ENCODE data around the gene PAX7.

Gene PAX7

GRCh38 chr1:18721776-18722175 lies 91.1 kb downstream of the PAX7 start:
- H3K4me3 ChIP-seq (ENCODE audit: low read depth, low read length) = no peak overlapping the region
- no peak for DNase-seq (ENCODE audit: low read depth, low spot score)
- no peak for TF ChIP-seq CTCF (IDR thresholded peaks at IDR 0.05; ENCODE audit: low read depth, low read length)
- in situ Hi-C loops (cut with HindIII; ENCODE audit: low sequenced_read_pairs) = no loop called here

- in situ Hi-C loops (cut with HindIII; ENCODE audit: low sequenced_read_pairs) = no loop called here
- DNase-seq (ENCODE audit: low read depth, low spot score) = no peak
- H3K4me3 ChIP-seq (ENCODE audit: low read depth, low read length) = no peak overlapping the region
- TF ChIP-seq CTCF (IDR thresholded peaks at IDR 0.05; ENCODE audit: low read depth, low read length) = no peak
Measured at GRCh38 chr1:18722270-18722669, 91.6 kb downstream of the PAX7 start.

GRCh38 chr1:18723206-18723605 lies 92.6 kb downstream of the PAX7 start:
- in situ Hi-C loops (cut with HindIII; ENCODE audit: low sequenced_read_pairs) = no loop called here
- no peak for TF ChIP-seq CTCF (IDR thresholded peaks at IDR 0.05; ENCODE audit: low read depth, low read length)
- no peak for DNase-seq (ENCODE audit: low read depth, low spot score)
- H3K4me3 ChIP-seq (ENCODE audit: low read depth, low read length) = no peak overlapping the region

- DNase-seq (ENCODE audit: low read depth, low spot score) = no peak
- no peak for TF ChIP-seq CTCF (IDR thresholded peaks at IDR 0.05; ENCODE audit: low read depth, low read length)
- H3K4me3 ChIP-seq (ENCODE audit: low read depth, low read length) = no peak overlapping the region
- in situ Hi-C loops (cut with HindIII; ENCODE audit: low sequenced_read_pairs) = no loop called here
Measured at GRCh38 chr1:18723701-18724411, 93.2 kb downstream of the PAX7 start.

- in situ Hi-C loops (cut with HindIII; ENCODE audit: low sequenced_read_pairs) = no loop called here
- no peak for TF ChIP-seq CTCF (IDR thresholded peaks at IDR 0.05; ENCODE audit: low read depth, low read length)
- no peak overlapping the region for H3K4me3 ChIP-seq (ENCODE audit: low read depth, low read length)
- DNase-seq (ENCODE audit: low read depth, low spot score) = no peak
Measured at GRCh38 chr1:18724801-18725200, 94.2 kb downstream of the PAX7 start.

GRCh38 chr1:18725231-18725895 lies 94.7 kb downstream of the PAX7 start:
- no peak for TF ChIP-seq CTCF (IDR thresholded peaks at IDR 0.05; ENCODE audit: low read depth, low read length)
- DNase-seq (ENCODE audit: low read depth, low spot score) = no peak
- no peak overlapping the region for H3K4me3 ChIP-seq (ENCODE audit: low read depth, low read length)
- in situ Hi-C loops (cut with HindIII; ENCODE audit: low sequenced_read_pairs) = no loop called here
